Choroid plexus epithelial cell (primary cell): ENCODE data around the gene TMEM107.

Source experiments
- DNase-seq: peaks from one replicate; pipeline ENCODE4 v3.0.0-alpha.2; 2010; ENCODE audit warnings: low read depth
- H3K4me3 ChIP-seq: 2 replicates; pipeline ENCODE4 v1.5.1; 2011; ENCODE audit warnings: low read depth, mild to moderate bottlenecking, control low read depth, low read length, moderate library complexity
- CTCF ChIP-seq: conservative IDR thresholded peaks from 2 replicates; pipeline ENCODE4 v1.5.1; 2011; ENCODE audit warnings: low read depth, mild to moderate bottlenecking, control low read depth, inconsistent platforms, low read length, moderate library complexity

Gene TMEM107

GRCh38 chr17:8125154-8125946, 50.8 kb downstream of the TMEM107 start:
- peak overlapping the region; percentile 62 for H3K4me3 ChIP-seq
- DNase-seq = peak; percentile 68
- TF ChIP-seq CTCF = no peak

DNA sequence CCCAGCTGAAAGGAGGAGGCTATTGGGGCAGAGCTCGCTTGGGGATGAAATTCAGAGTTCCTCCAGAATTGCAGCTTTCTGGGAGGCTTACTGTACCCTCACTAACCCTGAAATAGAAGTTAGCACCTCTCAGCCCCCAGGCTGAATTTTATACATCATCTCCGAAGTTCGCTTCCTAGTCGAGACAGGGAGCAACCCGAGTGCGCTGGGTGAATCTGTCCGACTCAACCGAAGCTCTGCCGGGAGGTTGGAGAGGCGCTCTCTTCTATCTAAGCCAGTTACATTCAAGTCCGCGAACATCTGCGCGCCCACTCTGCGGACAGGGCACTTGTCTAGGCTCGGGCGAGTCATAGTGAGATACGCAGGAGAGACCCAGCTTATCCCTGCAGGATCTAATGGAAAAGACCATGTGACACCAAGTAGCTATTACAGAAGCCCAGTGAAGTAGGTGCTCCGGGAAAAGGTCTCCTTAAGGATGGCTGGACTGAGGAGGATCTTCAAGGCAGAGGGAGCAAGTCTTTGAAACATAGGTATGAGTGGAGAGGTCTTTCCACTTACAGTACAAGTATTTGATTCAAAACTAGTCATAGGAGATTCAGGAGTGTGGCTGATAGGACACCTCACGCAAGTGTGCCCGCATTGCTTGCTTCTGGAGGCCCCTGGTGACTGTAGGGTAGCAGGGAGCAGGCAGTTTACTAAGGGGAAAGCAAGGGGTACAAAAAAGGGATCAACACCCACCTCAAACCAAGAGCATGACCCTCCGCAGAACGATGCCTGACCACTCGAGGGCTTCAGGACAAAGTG, 51.6 kb downstream of the TMEM107 start:
- DNase-seq = peak; percentile 49
- H3K4me3 ChIP-seq = peak overlapping the region; percentile 58
- TF ChIP-seq CTCF = no peak

DNA sequence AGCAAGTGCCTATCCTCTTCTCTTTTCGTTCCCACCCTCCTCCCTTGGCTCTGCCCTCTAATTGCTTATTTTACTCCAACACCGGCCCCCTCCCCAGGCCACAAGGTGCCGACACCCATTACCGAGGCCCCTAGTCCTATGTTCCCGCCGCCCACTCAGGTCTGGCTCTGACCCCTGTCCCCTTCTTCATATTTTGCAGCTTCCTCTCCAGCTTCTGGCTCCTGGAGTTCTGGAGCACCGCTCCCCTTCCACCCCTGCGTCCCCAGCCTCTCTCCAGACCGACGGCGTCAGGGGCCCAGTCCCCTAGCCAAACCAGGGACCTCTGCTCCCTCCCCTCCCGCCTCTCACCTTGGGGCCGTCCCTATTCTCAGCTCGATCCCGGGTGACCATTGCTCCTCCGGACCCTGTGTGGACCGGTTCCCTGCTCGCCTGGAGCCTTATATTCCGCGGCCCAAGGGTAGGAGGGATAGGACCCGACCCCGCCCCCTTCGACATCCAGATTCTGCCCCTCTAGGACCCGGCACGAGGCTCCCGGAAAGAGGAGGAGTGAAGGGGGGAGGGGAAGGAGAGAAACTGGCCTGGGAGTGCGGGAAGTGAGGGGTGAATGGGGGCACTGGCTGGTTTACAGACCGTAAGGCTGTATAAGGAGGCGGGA, 52.4 kb downstream of the TMEM107 start, which contains the start of gene HES7:
HES7 (minus strand) TSS at position 412 of the 655 bp plus-strand sequence; CDS start at position 390, 22 bp downstream.
- no peak for TF ChIP-seq CTCF
- peak within 1 kb of the TSS; percentile 58 for H3K4me3 ChIP-seq
- no peak for DNase-seq

DNA sequence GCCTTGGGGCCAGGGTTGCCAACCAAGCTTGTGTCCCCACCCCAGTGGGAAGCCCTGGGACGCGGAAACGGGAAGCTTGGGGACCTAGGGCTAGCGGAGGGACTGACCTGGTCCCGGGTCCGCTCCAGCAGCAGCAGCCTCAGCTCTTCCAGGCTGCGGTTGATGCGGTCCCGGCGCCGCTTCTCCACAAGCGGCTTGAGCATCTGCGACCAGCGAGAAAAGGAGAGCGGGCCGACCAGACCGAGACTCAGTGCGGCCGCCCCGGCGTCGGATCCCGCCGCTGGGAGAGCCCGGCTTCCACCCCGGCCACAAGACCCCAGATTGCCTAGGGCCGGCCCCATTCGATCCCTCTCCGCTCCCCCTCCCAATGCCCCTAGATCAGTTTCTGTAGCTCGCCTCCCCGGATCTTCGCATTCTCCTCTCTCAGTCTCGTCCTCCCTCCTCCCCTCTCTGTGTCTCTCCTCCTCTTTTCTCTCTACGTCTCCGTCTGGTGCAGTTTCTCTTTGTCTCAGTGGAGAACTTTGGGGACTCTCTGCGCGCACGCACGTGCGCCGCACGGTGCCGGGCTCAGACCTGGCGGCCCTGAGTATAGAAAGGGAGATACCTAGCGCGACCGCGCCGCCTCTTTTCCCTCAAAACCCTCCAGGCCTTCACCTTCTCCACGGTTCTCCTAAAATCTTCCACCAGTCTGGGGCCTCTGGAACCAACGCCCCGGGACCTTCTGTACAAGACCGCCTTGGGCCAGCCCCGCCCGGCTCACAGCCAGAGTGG, 53.1 kb downstream of the TMEM107 start:
- peak overlapping the region; percentile 58 for H3K4me3 ChIP-seq
- no peak for DNase-seq
- TF ChIP-seq CTCF = no peak
